Stimulated activated naive CD4-positive, alpha-beta T cell treated with Interleukin-2 at 50 U/mL for 16 hours (primary cell): ENCODE results near the gene PCDHGA8.
"Not testable (repeated sequence)": the region's sequence is repeated elsewhere in the genome, so short reads cannot be mapped to it uniquely, and the experiment has no call there.

ENCODE experiments used
- DNase-seq: peaks from one replicate; lab custom pipeline; 2025; lab: John Stamatoyannopoulos, UW

PCDHGA8 gene

DNA sequence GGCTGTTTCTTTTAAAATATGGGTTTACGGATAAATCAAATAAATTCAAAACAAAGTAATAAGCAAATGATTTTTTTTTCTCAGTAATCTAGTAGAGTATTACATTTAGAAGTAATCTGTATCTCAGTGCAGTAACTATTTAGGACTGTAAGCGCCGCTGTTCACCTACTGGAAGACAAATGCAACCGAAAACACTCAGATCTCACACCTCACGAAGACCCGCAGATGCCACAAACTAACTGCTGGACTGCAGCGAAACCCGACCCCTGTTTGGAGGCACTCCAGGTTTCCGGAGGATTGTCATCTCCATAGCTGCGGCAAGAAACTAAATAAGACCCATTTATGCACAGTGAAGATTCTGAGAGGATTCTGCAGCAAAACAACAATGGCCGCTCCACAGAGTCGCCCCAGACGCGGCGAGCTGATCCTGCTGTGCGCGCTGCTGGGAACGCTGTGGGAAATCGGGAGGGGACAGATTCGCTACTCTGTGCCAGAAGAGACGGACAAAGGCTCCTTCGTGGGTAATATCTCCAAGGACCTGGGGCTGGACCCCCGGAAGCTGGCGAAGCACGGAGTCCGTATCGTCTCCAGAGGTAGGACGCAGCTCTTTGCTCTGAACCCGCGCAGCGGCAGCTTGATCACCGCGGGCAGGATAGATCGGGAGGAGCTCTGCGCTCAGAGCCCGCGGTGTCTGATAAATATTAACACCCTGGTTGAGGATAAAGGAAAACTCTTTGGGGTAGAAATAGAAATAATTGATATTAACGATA is at the start of gene PCDHGA8:
PCDHGA8 (plus strand) TSS at position 205 of the 770 bp plus-strand sequence; CDS start at position 386, 181 bp downstream.
- DNase-seq, result no peak

DNA sequence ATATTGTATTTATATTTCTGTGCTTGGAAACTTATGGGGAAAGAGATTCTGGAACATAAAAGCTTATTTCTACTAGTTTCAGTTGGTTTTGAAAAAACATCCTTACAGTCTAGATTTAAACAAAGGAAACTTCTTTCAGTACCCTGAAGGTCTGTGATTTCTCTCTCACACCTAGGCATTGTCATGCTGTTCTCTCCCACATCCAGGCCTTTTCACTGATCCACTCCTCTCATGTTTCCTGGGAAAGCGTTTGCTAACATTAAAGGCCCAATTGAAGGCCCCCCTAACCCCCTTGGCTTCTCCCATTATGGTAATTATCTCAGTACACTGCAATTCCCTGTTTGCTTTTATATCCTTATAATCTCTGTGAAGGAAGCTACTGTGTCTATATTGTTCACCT is 49.7 kb upstream of the PCDHGA8 start:
- DNase-seq, result no peak

DNA sequence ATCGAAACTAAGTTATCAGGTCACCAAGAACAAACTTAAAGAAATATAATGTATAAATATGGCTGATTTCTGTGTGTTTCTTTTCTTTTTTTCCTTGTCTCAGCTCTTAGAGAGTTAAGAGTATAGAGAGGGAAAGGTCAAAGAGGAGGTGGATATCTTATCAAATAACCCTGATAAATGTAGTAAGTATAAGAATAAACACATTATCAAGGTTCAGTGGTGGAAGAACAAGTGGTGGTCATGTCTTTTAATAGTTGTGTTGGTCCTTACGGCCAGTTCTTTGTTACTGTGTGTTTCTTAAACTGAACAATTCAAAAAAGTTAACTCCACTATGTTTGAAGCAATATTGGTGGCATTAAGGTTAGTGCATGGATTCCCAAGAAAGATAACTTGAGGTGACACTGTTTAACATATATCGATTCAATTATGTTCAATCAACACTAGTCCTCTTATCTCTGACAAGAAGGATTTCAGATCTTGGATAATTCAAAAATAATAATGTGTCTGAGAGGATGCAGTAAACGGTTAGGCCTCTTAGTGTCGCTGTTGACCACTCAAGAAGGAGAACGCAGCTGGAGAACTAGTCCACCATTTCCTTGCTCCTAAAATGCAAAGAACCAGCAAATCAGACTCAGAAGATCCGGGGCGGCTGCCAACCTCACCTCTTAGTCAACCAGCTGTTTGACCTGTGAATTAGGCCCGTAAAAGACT is 49.0 kb upstream of the PCDHGA8 start, which contains the start of gene PCDHGA3:
PCDHGA3 (plus strand) TSS at position 588 of the 711 bp plus-strand sequence. CDS start 205 bp downstream, outside the sequence.
- DNase-seq, result no peak

DNA sequence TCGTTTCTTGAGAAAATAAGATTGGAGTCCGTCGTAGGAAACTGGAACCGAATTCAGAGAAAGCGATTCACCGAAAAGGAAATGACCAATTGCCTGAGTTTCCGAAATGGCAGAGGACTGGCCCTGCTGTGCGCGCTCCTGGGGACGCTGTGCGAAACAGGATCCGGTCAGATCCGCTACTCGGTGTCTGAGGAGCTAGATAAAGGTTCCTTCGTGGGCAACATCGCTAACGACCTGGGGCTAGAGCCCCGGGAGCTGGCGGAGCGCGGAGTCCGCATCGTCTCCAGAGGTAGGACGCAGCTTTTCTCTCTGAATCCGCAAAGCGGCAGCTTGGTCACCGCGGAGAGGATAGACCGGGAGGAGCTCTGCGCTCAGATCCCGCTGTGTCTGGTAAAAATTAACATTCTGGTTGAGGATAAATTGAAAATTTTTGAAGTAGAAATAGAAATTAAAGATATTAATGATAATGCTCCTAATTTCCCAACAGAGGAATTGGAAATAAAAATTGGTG is 48.4 kb upstream of the PCDHGA8 start:
- no peak for DNase-seq

DNA sequence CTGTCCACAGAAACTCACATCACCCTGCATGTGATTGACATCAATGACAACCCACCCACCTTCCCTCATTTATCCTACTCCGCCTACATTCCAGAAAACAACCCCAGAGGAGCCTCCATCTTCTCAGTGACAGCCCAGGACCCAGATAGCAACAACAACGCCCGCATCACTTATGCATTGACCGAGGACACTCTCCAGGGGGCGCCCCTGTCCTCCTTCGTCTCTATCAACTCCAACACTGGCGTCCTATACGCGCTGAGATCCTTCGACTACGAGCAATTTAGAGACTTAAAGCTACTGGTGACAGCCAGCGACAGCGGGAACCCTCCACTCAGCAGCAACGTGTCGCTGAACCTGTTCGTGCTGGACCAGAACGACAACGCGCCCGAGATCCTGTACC is 47.1 kb upstream of the PCDHGA8 start:
- DNase-seq, result no peak

DNA sequence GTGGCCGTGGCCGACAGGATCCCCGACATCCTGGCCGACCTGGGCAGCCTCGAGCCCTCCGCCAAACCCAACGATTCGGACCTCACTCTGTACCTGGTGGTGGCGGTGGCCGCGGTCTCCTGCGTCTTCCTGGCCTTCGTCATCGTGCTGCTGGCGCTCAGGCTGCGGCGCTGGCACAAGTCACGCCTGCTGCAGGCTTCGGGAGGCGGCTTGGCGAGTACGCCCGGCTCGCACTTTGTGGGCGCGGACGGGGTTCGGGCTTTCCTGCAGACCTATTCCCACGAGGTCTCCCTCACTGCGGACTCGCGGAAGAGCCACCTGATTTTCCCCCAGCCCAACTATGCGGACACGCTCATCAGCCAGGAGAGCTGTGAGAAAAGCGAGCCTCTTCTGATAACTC is 46.4 kb upstream of the PCDHGA8 start:
- not testable (repeated sequence) for DNase-seq

DNA sequence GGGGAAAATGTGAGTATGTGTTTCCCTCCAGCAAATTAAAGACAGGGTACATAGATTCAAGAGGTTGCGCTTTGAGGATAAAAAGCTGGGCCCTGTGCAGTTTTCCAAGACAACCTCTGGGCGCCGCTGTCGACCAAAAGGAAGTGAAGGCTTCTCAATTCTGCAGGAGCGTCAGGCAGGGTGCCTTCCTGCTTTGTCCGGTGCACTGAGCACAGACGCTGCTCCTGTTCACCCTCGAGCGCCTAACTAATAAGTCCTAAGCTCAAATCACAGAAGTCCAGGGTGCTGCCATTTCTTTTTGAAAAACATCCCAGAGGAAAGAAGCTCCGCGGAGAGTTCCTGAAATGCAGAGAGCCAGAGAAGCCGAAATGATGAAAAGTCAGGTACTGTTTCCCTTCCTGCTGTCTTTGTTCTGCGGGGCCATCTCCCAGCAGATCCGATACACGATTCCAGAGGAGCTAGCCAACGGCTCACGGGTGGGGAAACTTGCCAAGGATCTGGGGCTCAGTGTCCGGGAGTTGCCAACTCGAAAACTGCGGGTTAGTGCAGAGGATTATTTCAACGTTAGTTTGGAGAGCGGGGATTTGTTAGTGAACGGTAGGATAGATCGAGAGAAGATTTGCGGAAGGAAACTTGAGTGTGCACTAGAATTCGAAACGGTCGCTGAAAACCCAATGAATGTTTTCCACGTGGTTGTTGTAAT is 42.4 kb upstream of the PCDHGA8 start, which contains the start of gene PCDHGB1:
PCDHGB1 (plus strand) TSS at position 183 of the 703 bp plus-strand sequence; CDS start at position 345, 162 bp downstream.
- DNase-seq, result peak; percentile 14

DNA sequence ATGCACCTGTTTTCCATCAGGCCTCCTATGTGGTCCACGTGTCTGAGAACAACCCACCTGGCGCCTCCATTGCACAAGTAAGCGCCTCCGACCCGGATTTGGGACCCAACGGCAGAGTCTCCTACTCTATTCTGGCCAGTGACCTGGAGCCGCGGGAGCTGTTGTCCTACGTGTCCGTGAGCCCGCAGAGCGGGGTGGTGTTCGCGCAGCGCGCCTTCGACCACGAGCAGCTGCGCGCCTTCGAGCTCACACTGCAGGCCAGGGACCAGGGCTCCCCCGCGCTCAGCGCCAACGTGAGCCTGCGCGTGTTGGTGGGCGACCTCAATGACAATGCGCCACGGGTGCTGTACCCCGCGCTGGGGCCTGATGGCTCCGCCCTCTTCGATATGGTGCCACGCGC is 40.8 kb upstream of the PCDHGA8 start:
- DNase-seq, result no peak

DNA sequence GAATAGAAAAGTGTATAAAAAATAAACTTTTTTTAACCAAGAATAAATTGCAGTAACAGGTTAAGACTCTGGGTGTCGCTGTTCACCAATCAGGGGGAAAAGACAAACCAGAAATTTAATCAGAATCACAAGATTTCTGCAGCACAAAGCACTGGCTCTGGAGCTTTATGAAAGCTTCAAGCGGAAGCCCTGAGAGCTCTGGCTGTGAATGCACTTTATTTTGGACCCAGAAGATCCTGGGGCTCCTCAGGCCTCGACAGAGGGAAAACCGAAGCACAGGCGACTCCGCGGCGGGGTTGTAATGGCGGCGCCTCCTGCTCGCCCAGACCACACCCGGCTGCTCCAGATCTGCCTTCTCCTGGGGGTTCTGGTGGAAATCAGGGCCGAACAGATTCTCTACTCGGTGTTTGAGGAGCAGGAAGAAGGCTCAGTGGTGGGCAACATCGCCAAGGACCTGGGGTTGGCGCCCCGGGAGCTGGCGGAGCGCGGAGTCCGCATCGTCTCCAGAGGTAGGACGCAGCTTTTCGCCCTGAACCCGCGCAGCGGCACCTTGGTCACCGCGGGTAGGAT is 37.4 kb upstream of the PCDHGA8 start, which contains the start of gene PCDHGA4:
PCDHGA4 (plus strand) TSS at position 122 of the 570 bp plus-strand sequence; CDS start at position 209, 87 bp downstream.
- DNase-seq, result no peak

DNA sequence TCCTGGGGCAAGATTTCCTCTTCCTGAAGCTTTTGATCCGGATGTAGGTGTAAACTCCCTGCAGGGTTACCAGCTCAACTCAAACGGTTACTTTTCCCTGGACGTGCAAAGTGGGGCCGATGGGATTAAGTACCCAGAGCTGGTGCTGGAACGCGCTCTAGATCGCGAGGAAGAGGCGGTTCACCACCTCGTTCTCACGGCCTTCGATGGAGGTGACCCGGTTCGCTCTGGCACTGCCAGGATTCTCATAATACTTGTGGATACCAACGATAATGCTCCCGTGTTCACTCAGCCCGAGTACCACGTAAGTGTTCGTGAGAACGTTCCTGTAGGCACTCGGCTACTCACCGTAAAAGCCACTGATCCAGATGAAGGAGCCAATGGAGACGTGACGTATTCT is 36.8 kb upstream of the PCDHGA8 start:
- no peak for DNase-seq

DNA sequence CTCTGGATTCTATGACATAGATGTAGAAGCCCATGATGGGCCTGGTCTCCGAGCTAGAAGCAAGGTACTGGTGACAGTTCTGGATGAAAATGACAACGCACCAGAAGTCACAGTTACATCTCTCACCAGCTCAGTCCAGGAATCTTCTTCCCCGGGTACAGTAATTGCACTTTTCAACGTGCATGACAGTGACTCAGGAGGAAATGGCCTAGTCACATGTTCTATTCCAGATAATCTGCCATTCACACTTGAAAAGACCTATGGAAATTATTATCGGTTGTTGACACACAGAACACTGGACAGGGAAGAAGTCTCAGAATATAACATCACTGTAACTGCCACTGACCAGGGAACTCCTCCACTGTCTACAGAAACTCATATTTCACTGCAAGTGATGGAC is 36.3 kb upstream of the PCDHGA8 start:
- DNase-seq, result no peak

DNA sequence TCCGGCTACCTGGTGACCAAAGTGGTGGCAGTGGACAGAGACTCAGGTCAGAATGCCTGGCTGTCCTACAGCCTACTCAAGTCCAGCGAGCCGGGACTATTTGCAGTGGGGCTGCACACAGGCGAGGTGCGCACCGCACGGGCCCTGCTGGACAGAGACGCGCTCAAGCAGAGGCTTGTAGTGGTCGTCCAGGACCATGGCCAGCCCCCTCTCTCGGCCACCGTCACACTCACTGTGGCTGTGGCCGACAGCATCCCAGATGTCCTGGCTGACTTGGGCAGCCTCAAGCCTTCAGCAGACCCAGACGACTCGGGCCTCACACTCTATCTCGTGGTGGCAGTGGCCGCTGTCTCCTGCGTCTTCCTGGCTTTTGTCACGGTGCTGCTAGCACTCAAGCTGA is 35.5 kb upstream of the PCDHGA8 start:
- no peak for DNase-seq

DNA sequence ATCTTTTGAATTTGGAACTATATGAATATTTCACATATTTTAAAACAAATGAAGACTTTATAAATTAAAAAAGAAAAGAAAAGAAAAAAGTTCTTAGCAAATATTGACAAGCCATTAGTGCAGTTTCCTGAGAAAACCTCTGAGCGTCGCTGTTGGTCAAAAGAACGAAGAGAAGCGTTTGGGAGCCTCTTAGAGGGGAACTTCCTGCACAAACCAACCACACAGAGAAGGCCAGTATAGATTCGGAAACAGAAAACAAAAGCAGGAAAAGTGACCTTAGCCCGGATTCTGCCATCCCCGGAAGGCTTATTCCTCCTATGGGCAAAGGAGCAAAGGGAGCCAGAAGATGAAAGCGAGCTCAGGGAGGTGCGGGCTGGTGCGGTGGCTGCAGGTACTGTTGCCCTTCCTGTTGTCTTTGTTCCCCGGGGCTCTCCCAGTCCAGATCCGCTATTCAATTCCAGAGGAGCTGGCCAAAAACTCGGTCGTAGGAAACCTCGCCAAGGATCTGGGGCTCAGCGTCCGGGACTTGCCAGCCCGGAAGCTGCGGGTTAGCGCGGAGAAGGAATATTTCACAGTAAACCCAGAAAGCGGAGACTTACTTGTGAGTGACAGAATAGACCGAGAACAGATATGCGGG is 32.5 kb upstream of the PCDHGA8 start, which contains the start of gene PCDHGB2:
PCDHGB2 (plus strand) TSS at position 205 of the 637 bp plus-strand sequence; CDS start at position 347, 142 bp downstream.
- no peak for DNase-seq

DNA sequence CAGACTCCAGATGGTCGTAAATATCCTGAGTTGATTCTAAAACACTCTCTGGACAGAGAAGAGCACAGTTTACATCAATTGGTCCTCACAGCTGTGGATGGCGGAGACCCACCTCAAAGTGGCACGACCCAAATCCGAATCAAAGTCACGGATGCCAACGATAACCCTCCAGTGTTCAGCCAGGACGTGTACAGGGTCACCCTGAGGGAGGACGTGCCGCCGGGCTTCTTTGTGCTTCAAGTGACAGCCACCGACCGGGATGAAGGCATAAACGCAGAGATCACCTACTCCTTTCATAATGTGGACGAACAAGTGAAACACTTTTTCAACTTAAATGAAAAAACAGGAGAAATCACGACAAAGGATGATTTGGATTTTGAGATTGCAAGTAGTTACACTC is 31.7 kb upstream of the PCDHGA8 start:
- no peak for DNase-seq

DNA sequence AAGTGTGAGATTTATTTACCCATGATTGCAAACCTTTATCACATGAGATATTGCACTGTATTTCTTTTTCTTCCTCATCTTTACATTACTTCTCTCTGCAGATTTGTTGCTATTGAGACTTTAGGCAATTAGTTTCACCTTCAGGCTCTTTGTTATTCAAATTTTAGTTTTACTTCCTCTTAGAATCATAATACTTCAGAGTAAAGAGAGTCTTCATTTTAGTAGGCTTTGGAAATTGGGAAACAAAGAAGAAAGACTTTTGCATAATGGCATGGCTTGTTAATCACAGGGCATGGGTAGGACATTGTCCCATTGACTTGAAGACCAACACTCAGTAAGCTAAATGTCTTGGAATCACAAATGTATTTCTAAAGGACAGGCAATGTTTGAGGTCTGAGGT is 29.7 kb upstream of the PCDHGA8 start:
- DNase-seq, result no peak

DNA sequence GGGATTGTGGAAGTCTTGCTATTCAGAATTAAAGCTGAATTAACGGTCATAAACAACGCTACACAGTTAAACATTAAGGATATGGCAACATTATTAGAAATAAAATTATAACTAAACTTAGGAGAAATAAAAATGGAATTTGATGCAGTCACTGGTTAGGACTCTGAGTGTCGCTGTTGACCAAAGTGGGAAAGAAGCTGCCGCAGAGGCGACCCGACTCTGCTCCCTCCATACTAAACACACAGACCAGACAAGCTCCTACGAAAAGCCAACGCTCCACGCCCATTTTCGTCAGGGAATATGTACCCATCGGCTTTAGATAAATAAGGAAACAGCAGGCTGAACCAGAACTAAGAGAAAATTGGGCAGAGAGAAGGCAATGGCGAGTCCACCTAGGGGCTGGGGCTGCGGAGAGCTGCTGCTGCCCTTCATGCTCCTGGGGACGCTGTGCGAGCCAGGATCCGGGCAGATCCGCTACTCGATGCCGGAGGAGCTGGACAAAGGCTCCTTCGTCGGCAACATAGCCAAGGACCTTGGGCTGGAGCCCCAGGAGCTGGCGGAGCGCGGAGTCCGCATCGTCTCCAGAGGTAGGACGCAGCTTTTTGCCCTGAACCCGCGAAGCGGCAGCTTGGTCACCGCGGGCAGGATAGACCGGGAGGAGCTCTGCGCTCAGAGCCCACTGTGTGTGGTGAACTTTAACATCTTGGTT is 28.3 kb upstream of the PCDHGA8 start, which contains the start of gene PCDHGA5:
PCDHGA5 (plus strand) TSS at position 211 of the 709 bp plus-strand sequence; CDS start at position 380, 169 bp downstream.
- DNase-seq, result no peak

DNA sequence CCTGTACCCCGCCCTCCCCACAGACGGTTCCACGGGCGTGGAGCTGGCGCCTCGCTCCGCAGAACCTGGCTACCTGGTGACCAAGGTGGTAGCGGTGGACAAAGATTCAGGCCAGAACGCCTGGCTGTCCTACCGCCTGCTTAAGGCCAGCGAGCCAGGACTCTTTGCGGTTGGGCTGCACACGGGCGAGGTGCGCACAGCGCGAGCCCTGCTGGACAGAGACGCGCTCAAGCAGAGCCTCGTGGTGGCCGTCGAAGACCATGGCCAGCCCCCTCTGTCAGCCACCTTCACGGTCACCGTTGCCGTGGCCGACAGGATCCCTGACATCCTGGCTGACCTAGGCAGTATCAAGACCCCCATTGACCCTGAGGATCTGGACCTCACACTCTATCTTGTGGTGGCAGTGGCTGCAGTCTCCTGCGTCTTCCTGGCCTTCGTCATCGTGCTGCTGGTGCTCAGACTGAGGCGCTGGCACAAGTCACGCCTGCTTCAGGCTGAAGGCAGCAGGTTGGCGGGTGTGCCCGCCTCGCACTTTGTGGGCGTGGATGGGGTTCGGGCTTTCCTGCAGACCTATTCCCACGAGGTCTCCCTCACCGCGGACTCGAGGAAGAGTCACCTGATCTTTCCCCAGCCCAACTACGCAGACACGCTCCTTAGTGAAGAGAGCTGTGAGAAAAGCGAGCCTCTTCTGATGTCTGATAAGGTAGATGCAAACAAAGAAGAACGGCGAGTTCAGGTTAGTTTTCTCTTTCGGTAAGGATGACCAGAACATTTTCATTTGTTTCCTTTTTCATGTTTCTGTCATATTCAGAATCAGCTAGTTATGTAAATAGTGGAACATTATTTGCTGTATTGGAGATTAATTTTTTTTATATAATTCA is 26.2 kb upstream of the PCDHGA8 start:
- DNase-seq, result no peak

DNA sequence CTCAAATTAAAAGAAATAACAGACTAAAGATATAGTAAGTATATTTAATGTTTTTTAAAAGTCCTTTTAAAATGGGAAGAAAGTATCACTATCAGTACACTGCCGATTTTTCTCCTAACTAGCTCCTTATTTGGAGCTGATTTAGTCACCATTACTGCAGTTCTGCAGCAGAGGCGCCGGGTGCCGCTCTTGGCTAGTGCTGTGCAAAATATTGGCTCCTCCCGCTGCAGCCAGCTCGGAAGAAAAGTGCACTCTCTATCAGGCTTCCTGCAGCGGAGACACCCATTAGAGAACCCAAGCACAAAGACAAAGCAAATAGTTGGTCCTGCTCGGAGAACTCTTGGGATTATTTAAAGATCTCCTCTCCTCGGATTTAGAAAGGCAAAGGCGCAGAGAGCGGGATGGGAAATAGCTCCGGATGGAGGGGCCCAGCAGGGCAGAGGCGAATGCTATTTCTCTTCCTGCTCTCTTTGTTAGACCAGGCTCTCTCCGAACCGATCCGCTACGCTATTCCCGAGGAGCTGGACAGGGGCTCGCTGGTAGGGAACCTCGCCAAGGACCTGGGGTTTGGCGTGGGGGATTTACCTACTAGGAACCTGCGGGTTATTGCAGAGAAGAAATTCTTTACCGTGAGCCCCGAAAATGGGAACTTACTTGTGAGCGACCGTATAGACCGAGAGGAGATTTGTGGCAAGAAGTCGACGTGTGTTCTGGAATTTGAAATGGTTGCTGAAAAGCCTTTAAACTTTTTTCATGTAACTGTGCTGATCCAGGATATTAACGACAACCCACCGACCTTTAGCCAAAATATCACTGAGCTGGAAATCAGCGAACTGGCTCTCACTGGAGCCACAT is 22.2 kb upstream of the PCDHGA8 start, which contains the start of gene PCDHGB3:
PCDHGB3 (plus strand) TSS at position 249 of the 855 bp plus-strand sequence; CDS start at position 402, 153 bp downstream.
- peak; percentile 10 for DNase-seq
